HG03442 (cell line): ENCODE measurements around the gene RGP1.

ENCODE experiments used
- ATAC-seq: cut with Tn5 transposase; IDR thresholded peaks from one replicate; pipeline ENCODE4 v1.9.1; 2021; ENCODE audit warnings: mild to moderate bottlenecking, moderate library complexity; ENCODE audit not compliant: unreplicated experiment

RGP1 gene

GRCh38 chr9:35769763-35770162, 20.7 kb downstream of the RGP1 start:
- no peak for ATAC-seq

- no peak for ATAC-seq
Measured at GRCh38 chr9:35771075-35771433, 22.0 kb downstream of the RGP1 start.

GRCh38 chr9:35771534-35771933, 22.4 kb downstream of the RGP1 start:
- ATAC-seq: no peak

- no peak for ATAC-seq
Measured at GRCh38 chr9:35771943-35772342, 22.9 kb downstream of the RGP1 start.

- no peak for ATAC-seq
Measured at GRCh38 chr9:35774907-35775635, 26.0 kb downstream of the RGP1 start.

- no peak for ATAC-seq
Measured at GRCh38 chr9:35776018-35776417, 26.9 kb downstream of the RGP1 start.

- ATAC-seq: no peak
Measured at GRCh38 chr9:35778496-35778895, 29.4 kb downstream of the RGP1 start.

- ATAC-seq: no peak
Measured at GRCh38 chr9:35781066-35781465, 32.0 kb downstream of the RGP1 start.

GRCh38 chr9:35783418-35783817, 34.3 kb downstream of the RGP1 start:
- ATAC-seq: no peak

- ATAC-seq: no peak
Measured at GRCh38 chr9:35789541-35789940, 40.5 kb downstream of the RGP1 start.

GRCh38 chr9:35790025-35790384, 40.9 kb downstream of the RGP1 start:
- ATAC-seq: no peak

- no peak for ATAC-seq
Measured at GRCh38 chr9:35790385-35791296, 41.6 kb downstream of the RGP1 start.

- ATAC-seq: no peak
Measured at GRCh38 chr9:35791297-35791921, 42.3 kb downstream of the RGP1 start, which contains the start of gene NPR2. TSS of gene NPR2 (plus strand) at chr9:35791591. CDS start at chr9:35792409, 818 bp downstream.

GRCh38 chr9:35792024-35792813, 43.1 kb downstream of the RGP1 start:
- no peak for ATAC-seq

GRCh38 chr9:35792826-35793225, 43.7 kb downstream of the RGP1 start:
- ATAC-seq: no peak

GRCh38 chr9:35793461-35793860, 44.4 kb downstream of the RGP1 start:
- no peak for ATAC-seq

- ATAC-seq: no peak
Measured at GRCh38 chr9:35795695-35796094, 46.6 kb downstream of the RGP1 start.

- ATAC-seq: no peak
Measured at GRCh38 chr9:35797311-35798109, 48.4 kb downstream of the RGP1 start.

- ATAC-seq: peak; percentile 66
Measured at GRCh38 chr9:35798658-35799374, 49.7 kb downstream of the RGP1 start.
